CD4-positive, alpha-beta T cell (primary cell): ENCODE measurements around the gene CXXC5. TPM values are rescaled to one million over a fixed set of nuclear protein-coding genes. Genes with fewer than 3 reads are reported as not detected.

Experiments used
- ATAC-seq: fragments of 200-7000 bp; cut with Tn5 transposase; one replicate; pipeline ENCODE4 v1.10.0; 2022; ENCODE audit warnings: mild to moderate bottlenecking; ENCODE audit not compliant: poor library complexity
- CTCF ChIA-PET: fragments of 350-600 bp; sonication (Branson Sonifier 250); formaldehyde crosslinking; loops from one replicate; lab custom pipeline; 2021; ENCODE audit warnings: antibody characterized with exemption, inconsistent platforms; lab: Charles Lee
- POLR2A ChIA-PET: fragments of 350-600 bp; sonication (Branson Sonifier 250); formaldehyde crosslinking; loops from one replicate; lab custom pipeline; 2021; ENCODE audit warnings: antibody characterized with exemption, inconsistent platforms; lab: Charles Lee
- DNase-seq, 14 experiments: peaks; one replicate each; pipeline ENCODE4 v3.0.0-alpha.2; 2013 to 2020; ENCODE audit warnings: mixed read lengths in 2 of 14
- H3K27ac ChIP-seq, 2 donors: one replicate each; pipeline versions ENCODE4 v1.5.1 to v1.7.0; 2013; ENCODE audit warnings: low read length in 2 of 2, low read depth in 1 of 2, mild to moderate bottlenecking in 1 of 2
- H3K27me3 ChIP-seq, 2 experiments: 1 replicate in 1 of 2; 2 replicates in 1 of 2; pipeline versions ENCODE4 v1.6.1 to v1.7.0; 2013; ENCODE audit warnings: low read length in 2 of 2, control low read depth in 1 of 2, mild to moderate bottlenecking in 1 of 2, moderate library complexity in 1 of 2; ENCODE audit not compliant: insufficient read depth in 2 of 2, control insufficient read depth in 1 of 2
- H3K36me3 ChIP-seq: one replicate; pipeline ENCODE4 v1.6.1; 2013; ENCODE audit warnings: low read length, control low read depth; ENCODE audit not compliant: insufficient read depth
- H3K4me1 ChIP-seq: one replicate; pipeline ENCODE4 v1.6.1; 2013; ENCODE audit warnings: low read length, control low read depth; ENCODE audit not compliant: insufficient read depth
- H3K4me3 ChIP-seq: one replicate; pipeline ENCODE4 v1.5.1; 2013; ENCODE audit warnings: mild to moderate bottlenecking, low read length, moderate library complexity
- H3K9me3 ChIP-seq, 2 experiments: 1 replicate in 1 of 2; 2 replicates in 1 of 2; pipeline versions ENCODE4 v1.6.1 to v1.7.0; 2013; ENCODE audit warnings: low read length in 2 of 2, mild to moderate bottlenecking in 2 of 2, control low read depth in 1 of 2, moderate library complexity in 1 of 2; ENCODE audit not compliant: control insufficient read depth in 1 of 2, insufficient read depth in 1 of 2
- H3K27ac Mint-ChIP-seq: one replicate; pipeline ENCODE4 v1.8.0; 2020; ENCODE audit warnings: mixed read lengths
- H3K27me3 Mint-ChIP-seq: one replicate; pipeline ENCODE4 v1.8.0; 2021; ENCODE audit warnings: mixed read lengths
- H3K36me3 Mint-ChIP-seq: one replicate; pipeline ENCODE4 v1.8.0; 2021; ENCODE audit warnings: low read depth, mixed read lengths
- H3K4me1 Mint-ChIP-seq: one replicate; pipeline ENCODE4 v1.8.0; 2021; ENCODE audit warnings: low read depth, mixed read lengths
- H3K4me3 Mint-ChIP-seq: one replicate; pipeline ENCODE4 v1.8.0; 2020; ENCODE audit warnings: mild to moderate bottlenecking, mixed read lengths
- H3K9me3 Mint-ChIP-seq: one replicate; pipeline ENCODE4 v1.8.0; 2020; ENCODE audit warnings: mixed read lengths
- intact Hi-C, 2 experiments: fragments of 100-400 bp; cut with DNase I in 1 of 2; cut with micrococcal nuclease in 1 of 2; formaldehyde crosslinking; loops; one replicate each; pipeline versions ENCODE4 v1.15.1 to v1.9.0; 2023 to 2025; cut with DNase I, micrococcal nuclease
- total RNA-seq, 174 experiments: library from RNA in 2 of 174; stranded (reverse) in 2 of 174; gene quantifications; one replicate each; pipeline ENCODE4 v1.2.3 and lab custom pipeline; 2021 to 2026
- TF ChIP-seq, protein P1 (sequence below): fragments of 200-600 bp; IDR thresholded peaks from one replicate; pipeline ENCODE4 v1.8.0; 2022; ENCODE audit warnings: antibody characterized with exemption, mild to moderate bottlenecking

The CXXC5 gene
- total RNA-seq, 2 experiments from 2014 or later: 1.9 to 2.7 TPM

DNA sequence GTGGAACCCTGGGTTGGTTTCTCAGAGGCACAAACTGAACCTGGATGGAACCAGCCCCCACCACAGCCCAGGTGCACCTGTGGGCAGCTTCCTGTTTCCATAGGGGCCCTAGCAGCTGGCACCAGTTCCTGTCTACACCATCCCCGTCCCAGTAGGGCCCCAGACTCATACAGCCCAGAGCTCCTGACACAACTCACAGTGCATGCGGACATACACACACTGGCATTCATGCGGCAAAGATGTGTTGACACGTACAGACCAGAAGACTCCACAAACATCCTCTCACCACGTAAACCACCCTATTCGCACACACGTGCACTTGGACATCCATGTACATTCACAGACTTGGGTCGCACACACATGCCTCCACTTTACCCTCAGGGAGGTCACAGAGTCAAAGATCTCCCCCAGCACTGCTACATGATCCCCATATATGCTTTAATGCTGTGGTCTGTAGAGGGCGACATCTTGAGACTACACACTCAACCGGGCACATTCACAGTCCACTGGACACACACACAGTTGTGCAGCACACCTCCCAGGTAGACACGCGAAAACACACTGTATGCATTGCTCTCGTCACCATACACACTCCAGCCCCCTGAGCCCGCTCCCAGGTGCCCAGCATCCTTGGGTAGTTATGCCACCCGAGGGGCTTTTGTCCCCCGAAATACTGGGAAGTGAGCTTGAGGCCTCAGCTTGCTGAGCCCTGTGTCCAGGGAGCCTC, 22.4 kb downstream of the CXXC5 start:
- H3K27me3 ChIP-seq: no peaks in the 10 kb centered on the region
- H3K4me3 ChIP-seq: peak overlapping the region; percentile 60
- H3K36me3 ChIP-seq: no peaks in the 10 kb centered on the region
- Mint-ChIP-seq H3K36me3 (no peaks in the 10 kb centered on the region), H3K27me3 (no peaks in the 10 kb centered on the region), H3K4me1 (peaks cover 40% of the 10 kb centered on the region), H3K9me3 (no peaks in the 10 kb centered on the region), H3K4me3 (peak overlapping the region; percentile 85), H3K27ac (no peak overlapping the region)
- ATAC-seq (peak; percentile 42), DNase-seq (peak in 5 of 14 experiments; percentile 20 to 45 (median 38))
- H3K9me3 ChIP-seq: no peaks in the 10 kb centered on the region
- ChIA-PET CTCF (interaction anchor here (1.4 kb wide), 1 partner anchor 95 kb away, joined by 4 read pairs; no protein-coding TSS in a partner anchor), POLR2A (interaction anchor here (0.8 to 1.8 kb wide), 3 partner anchors 10 to 35 kb away, joined by 3 to 8 read pairs (median 5); partner anchors contain the start of gene CXXC5)
- TF ChIP-seq, protein P1, sequence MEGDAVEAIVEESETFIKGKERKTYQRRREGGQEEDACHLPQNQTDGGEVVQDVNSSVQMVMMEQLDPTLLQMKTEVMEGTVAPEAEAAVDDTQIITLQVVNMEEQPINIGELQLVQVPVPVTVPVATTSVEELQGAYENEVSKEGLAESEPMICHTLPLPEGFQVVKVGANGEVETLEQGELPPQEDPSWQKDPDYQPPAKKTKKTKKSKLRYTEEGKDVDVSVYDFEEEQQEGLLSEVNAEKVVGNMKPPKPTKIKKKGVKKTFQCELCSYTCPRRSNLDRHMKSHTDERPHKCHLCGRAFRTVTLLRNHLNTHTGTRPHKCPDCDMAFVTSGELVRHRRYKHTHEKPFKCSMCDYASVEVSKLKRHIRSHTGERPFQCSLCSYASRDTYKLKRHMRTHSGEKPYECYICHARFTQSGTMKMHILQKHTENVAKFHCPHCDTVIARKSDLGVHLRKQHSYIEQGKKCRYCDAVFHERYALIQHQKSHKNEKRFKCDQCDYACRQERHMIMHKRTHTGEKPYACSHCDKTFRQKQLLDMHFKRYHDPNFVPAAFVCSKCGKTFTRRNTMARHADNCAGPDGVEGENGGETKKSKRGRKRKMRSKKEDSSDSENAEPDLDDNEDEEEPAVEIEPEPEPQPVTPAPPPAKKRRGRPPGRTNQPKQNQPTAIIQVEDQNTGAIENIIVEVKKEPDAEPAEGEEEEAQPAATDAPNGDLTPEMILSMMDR: no peak
- intact Hi-C loops: no loop called here
- H3K4me1 ChIP-seq: peaks cover 55% of the 10 kb centered on the region
- no peak overlapping the region for H3K27ac ChIP-seq

DNA sequence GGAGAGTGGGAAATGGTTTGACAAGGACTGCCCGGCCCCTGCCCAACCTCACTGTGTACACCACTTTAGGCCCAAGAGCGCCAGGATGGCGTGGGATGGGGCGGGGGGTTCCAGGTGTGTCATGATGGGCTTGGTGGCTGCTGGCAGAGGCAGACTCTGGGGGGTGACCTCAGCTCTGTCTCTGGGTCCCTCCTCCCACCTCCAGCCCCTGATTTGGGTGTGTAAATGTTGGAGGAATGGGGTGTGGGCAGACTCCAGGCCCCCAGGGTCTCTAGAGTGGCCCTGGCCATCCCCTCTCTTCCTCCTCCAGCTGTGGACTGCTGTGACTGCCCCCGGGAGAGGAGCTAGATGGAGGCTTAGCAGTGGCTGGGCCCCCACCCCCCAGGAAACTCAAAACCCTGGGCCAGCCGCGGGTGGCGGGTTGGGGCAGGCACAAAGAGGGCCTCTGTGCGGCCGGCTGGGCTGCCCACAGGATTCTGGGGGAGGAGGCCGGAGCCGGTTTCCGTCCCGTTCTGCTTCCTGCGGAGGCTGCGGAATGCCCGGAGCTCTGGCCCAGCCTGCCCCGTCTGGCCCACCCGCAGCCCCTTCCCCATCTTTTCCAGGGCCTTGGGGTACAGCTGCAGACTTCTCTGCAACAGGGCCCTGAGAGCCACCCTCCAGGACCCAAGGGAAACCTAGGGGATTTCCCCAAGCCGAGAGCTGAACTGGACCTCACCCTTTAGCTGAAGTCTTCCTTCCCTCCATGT, 23.1 kb downstream of the CXXC5 start:
- no peaks in the 10 kb centered on the region for H3K36me3 Mint-ChIP-seq
- peaks cover 40% of the 10 kb centered on the region for H3K4me1 Mint-ChIP-seq
- Histone ChIP-seq H3K4me1 (peaks cover 53% of the 10 kb centered on the region), H3K4me3 (no peak overlapping the region), H3K27me3 (no peaks in the 10 kb centered on the region), H3K27ac (no peak overlapping the region), H3K36me3 (no peaks in the 10 kb centered on the region), H3K9me3 (no peaks in the 10 kb centered on the region)
- H3K27ac Mint-ChIP-seq: no peak overlapping the region
- ATAC-seq: no peak
- no peak for DNase-seq
- intact Hi-C loops: no loop called here
- H3K9me3 Mint-ChIP-seq: no peaks in the 10 kb centered on the region
- CTCF ChIA-PET: no interaction called here
- H3K4me3 Mint-ChIP-seq: no peak overlapping the region
- TF ChIP-seq, protein P1: no peak
- no peaks in the 10 kb centered on the region for H3K27me3 Mint-ChIP-seq
- POLR2A ChIA-PET: no interaction called here

DNA sequence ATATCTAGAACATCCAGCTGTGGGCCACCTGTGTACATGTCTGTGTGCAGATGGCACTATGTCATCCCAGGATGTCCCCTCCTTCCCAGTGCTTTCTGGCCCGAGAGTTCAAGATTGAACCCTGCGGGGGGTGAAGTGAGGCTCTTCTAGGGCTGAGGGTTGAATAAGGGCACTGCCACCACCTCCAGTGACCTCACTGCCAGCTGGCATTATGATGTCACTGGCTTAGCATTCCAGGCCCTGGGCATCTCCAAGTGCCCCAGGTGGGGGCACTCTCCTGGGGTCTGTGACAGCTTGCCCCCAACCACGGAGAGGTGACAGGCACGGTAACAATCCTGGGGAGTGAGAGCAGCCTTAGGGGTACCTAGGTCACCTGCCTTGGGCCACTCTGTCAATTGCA, 27.1 kb downstream of the CXXC5 start:
- ChIA-PET CTCF (no interaction called here), POLR2A (interaction anchor here (0.5 kb wide), 1 partner anchor 113 kb away, joined by 3 read pairs; no protein-coding TSS in a partner anchor)
- no peaks in the 10 kb centered on the region for H3K36me3 Mint-ChIP-seq
- DNase-seq (no peak), ATAC-seq (no peak)
- Histone ChIP-seq H3K27me3 (no peaks in the 10 kb centered on the region), H3K9me3 (no peaks in the 10 kb centered on the region), H3K4me1 (peaks cover 15% of the 10 kb centered on the region), H3K36me3 (no peaks in the 10 kb centered on the region), H3K4me3 (no peak overlapping the region), H3K27ac (no peak overlapping the region)
- intact Hi-C loops: no loop called here
- peak overlapping the region; percentile 1 for H3K27ac Mint-ChIP-seq
- no peaks in the 10 kb centered on the region for H3K27me3 Mint-ChIP-seq
- H3K4me3 Mint-ChIP-seq: no peak overlapping the region
- peaks cover 6% of the 10 kb centered on the region for H3K4me1 Mint-ChIP-seq
- TF ChIP-seq, protein P1: no peak
- no peaks in the 10 kb centered on the region for H3K9me3 Mint-ChIP-seq
